Breast epithelium (tissue), 3 donors: ENCODE results near the gene ZNF423.

Source experiments
- CTCF ChIP-seq, 3 donors: fragments of 450-650 bp; IDR thresholded peaks; one replicate each; pipeline ENCODE4 v1.5.1; 2016 to 2017; ENCODE audit warnings: antibody characterized with exemption in 3 of 3, mild to moderate bottlenecking in 3 of 3, moderate library complexity in 3 of 3
- POLR2A ChIP-seq: fragments of 450-650 bp; IDR thresholded peaks from one replicate; pipeline ENCODE4 v1.6.1; 2016; ENCODE audit warnings: antibody characterized with exemption, mild to moderate bottlenecking, moderate library complexity
- POLR2AphosphoS5 ChIP-seq, 3 donors: sonication (generic); formaldehyde crosslinking; IDR thresholded peaks; one replicate each; pipeline ENCODE4 v1.6.1; 2017; ENCODE audit warnings: antibody characterized with exemption in 3 of 3

GRCh38 chr16:49452108-49452507 lies 403.8 kb downstream of the ZNF423 start:
- TF ChIP-seq CTCF (IDR thresholded peaks at IDR 0.05) (no peak), POLR2A (no peak), POLR2AphosphoS5 (IDR thresholded peaks at IDR 0.05) (no peak)
